Hematopoietic multipotent progenitor cell treated with erythropoietin and hydrocortisone succinate and interleukin-3 and kit ligand, for 6 days (in vitro differentiated cells): Measurements from ENCODE around the gene FLT3.
A peak's percentile ranks its signal among the peaks of the same experiment; 100 is the strongest.

Experiments used
- DNase-seq: peaks from one replicate; pipeline ENCODE4 v3.0.0-alpha.2; 2015

Gene FLT3

DNA sequence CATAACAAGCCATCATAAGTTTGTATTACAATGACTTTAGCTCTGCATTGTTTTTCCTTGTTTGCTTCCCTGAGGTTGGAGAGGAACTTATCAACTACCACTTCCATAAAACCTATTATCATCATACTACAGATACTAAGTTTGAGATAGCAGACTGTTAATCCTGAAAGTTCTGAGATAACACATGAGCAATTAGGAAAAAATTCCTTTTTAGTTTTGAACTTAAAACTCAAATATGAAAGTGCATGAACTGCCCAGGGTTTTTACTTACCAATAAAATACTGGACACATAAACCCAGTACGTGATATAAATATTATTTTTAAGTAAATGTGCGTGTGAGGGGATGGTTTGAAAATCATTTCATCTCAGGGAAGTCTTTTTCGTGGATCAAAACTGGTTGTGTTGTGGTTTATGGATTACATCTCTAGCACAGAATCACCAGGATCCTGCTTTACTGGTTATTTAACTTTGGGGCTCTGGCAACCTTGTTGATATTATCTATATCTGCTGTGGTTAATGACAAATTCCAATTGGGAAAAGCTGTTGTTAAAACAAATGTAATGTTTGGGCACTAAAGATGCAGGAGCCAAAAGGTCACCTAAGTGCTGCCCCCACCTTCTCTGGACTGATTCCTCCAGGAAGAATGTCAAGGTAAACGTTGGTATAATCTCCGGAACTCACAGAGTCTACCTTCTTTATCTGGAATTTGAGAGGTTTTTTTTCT, 143.6 kb downstream of the FLT3 start:
- no peak for DNase-seq

DNA sequence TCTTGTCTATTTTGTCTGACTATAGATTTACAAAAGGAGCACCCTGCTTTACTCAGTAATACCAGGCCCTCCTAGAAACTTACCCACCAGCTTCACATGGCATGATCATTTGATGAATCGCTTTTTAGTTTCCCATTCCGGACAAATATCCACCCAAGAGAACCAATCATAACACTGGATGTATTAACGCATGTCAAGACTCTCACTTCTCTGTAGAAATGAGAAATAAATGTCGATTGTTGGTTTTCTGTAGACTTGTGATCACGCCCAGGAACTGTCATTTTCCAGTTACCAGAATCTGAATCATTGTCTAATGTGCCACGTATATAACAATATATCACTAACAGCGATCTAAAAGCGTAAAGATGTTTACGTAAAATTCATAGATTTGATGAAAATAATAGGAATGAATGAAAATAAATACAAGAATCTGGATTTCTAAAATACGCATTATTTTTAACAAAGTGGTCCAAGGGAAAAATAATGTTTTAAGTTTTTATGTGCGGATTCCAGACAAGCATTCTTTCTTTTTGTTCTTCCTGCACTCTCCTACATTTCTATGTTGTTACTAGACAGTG, 145.3 kb downstream of the FLT3 start:
- no peak for DNase-seq

DNA sequence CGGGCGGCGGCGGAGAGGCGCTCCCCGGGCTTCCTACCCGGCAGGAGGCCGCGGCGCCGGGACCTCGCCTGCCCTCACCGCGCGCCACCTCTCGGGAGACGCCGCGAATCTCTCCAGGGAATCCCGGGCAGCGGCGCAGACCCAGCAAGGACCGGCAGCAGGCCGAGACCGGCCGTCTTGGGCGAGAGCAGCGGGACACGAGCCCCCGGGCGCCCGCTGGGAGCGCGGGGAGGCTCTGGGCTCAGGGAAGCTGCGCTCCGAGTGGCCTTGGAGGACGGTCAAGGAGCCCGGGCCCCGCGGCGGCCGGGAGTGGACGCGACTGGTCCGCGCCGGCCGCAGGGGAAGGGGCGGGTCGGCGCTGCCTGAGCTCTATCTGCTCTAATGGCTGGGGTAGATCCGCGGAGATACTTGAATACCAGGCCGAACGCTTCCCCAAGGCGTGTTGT, 145.9 kb downstream of the FLT3 start:
- no peak for DNase-seq

DNA sequence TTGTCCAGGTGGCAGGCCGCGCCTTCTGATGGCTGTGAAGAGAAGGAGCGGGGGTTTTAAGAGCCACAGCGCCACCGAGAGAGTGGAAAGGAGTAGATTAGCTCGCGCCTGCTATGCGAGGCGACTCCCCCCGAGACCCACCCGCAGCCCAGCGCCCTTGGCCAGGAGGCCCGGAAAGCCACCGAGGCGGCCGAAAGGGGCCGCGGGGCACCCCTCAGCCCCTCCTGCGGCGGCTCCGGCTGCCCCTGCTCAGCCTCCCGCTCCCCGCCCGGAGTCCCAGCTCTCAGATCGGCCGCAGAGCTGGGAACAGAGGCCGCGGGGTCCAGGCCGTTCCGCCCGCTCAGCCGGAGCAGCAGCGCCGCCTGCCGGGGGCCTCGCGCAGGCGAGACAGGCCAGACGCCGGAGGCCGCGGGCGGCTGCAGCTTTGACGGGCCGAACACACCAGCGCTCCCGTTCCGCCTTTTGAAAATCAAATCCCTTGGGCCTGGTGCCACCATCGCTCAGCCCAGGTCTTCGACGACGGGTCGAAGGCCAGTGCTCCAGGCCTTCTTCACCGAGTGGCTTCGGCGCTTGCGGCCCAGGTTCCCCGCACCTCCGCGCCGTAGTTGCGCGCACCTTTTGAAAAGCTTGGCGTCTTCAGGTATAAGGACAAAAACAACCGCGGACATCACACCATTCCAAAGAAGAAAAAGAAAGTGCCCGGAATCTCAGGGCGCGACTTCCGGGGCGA, 146.5 kb downstream of the FLT3 start:
- peak; percentile 85 for DNase-seq
